Subcutaneous abdominal adipose tissue (tissue), 5 donors: ENCODE results near the gene TEAD2.
"Not testable (repeated sequence)": the region's sequence is repeated elsewhere in the genome, so short reads cannot be mapped to it uniquely, and the experiment has no call there.

Experiments
- H3K27ac ChIP-seq: one replicate; pipeline ENCODE4 v1.7.0; 2013; ENCODE audit warnings: low read depth, mild to moderate bottlenecking, inconsistent platforms, low read length, moderate library complexity
- H3K27me3 ChIP-seq, 5 donors: one replicate each; pipeline ENCODE4 v1.7.0; 2013; ENCODE audit warnings: low read length in 5 of 5, inconsistent platforms in 1 of 5; ENCODE audit not compliant: control insufficient read depth in 5 of 5, insufficient read depth in 4 of 5
- H3K36me3 ChIP-seq, 5 donors: one replicate each; pipeline ENCODE4 v1.7.0; 2013; ENCODE audit warnings: low read length in 5 of 5; ENCODE audit not compliant: control insufficient read depth in 5 of 5, insufficient read depth in 5 of 5
- H3K4me1 ChIP-seq, 5 donors: one replicate each; pipeline ENCODE4 v1.7.0; 2013; ENCODE audit warnings: low read length in 5 of 5, mild to moderate bottlenecking in 3 of 5, moderate library complexity in 1 of 5; ENCODE audit not compliant: control insufficient read depth in 5 of 5, insufficient read depth in 5 of 5
- H3K4me3 ChIP-seq, 5 donors: one replicate each; pipeline ENCODE4 v1.7.0; 2013; ENCODE audit warnings: low read length in 5 of 5, low read depth in 1 of 5
- H3K9ac ChIP-seq, 5 donors: one replicate each; pipeline ENCODE4 v1.7.0; 2013; ENCODE audit warnings: low read length in 5 of 5, mild to moderate bottlenecking in 4 of 5, moderate library complexity in 3 of 5
- H3K9me3 ChIP-seq, 5 donors: one replicate each; pipeline ENCODE4 v1.7.0; 2013; ENCODE audit warnings: low read length in 5 of 5; ENCODE audit not compliant: control insufficient read depth in 5 of 5
- donor health status: healthy.
- donor health status: healthy.
- donor health status: healthy.
- donor health status: healthy.
- donor health status: healthy.

Gene TEAD2

GRCh38 chr19:49333418-49333805 is 28.8 kb downstream of the TEAD2 start:
- Histone ChIP-seq H3K9ac (peak overlapping the region in 1 of 5 donors; percentile 37), H3K4me3 (no peak overlapping the region), H3K9me3 (no peaks in the 10 kb centered on the region), H3K4me1 (peaks cover 0 to 18% (median 9%) of the 10 kb centered on the region in 5 donors), H3K36me3 (peaks cover 0 to 5% (median 0%) of the 10 kb centered on the region in 5 donors), H3K27me3 (no peaks in the 10 kb centered on the region), H3K27ac (no peak overlapping the region)

- H3K27me3 ChIP-seq, H3K4me3 ChIP-seq, H3K36me3 ChIP-seq, H3K9me3 ChIP-seq, H3K27ac ChIP-seq, H3K9ac ChIP-seq: not testable (repeated sequence)
- peaks cover 0 to 15% (median 6%) of the 10 kb centered on the region in 5 donors for H3K4me1 ChIP-seq
Measured at GRCh38 chr19:49332691-49333417, 29.4 kb downstream of the TEAD2 start.

DNA sequence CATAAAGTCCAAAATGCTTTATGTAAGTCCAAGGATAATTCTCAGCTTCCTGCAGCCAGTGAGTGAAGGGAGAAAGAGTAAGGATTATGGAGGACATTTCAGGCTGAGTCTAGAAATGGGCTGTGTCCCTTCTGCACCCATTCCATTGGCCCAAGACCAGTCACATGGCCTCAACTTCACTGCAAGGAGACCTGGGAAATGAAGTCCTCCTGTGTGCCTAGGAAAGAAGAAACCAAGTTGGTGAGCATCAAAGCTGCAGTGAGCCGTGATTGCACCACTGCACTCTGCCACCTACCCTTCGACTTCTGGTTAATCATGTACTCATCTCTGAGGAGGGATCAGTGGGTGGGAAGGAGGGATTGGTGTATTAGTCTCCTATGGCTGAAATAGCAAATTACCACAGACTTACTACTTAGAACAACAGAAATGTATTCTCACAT is 30.6 kb downstream of the TEAD2 start:
- Histone ChIP-seq H3K27ac (no peak overlapping the region), H3K9me3 (no peaks in the 10 kb centered on the region), H3K9ac (no peak overlapping the region), H3K4me1 (peaks cover 0 to 14% (median 6%) of the 10 kb centered on the region in 5 donors), H3K36me3 (peaks cover 0 to 5% (median 0%) of the 10 kb centered on the region in 5 donors), H3K4me3 (no peak overlapping the region), H3K27me3 (no peaks in the 10 kb centered on the region)

DNA sequence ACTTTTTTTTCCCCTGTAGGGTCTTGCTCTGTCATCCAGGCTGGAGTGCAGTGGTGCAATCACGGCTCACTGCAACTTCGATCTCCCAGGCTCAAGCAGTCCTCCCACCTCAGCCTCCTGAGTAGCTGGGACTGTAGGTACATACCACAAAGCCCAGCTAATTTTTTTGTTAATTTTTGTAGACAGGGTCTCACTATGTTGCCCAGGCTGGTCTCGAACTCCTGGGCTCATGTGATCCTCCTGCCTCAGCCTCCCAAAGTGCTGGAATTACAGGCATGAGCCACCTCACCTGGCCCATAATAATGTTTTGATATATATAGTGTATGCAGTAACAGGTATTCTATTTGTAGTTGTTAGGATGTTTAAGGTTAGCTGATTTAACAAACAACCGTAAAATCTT is 31.0 kb downstream of the TEAD2 start:
- not testable (repeated sequence) for H3K4me3 ChIP-seq, H3K9ac ChIP-seq, H3K27ac ChIP-seq, H3K27me3 ChIP-seq, H3K36me3 ChIP-seq, H3K9me3 ChIP-seq
- H3K4me1 ChIP-seq = peaks cover 0 to 11% (median 6%) of the 10 kb centered on the region in 5 donors

DNA sequence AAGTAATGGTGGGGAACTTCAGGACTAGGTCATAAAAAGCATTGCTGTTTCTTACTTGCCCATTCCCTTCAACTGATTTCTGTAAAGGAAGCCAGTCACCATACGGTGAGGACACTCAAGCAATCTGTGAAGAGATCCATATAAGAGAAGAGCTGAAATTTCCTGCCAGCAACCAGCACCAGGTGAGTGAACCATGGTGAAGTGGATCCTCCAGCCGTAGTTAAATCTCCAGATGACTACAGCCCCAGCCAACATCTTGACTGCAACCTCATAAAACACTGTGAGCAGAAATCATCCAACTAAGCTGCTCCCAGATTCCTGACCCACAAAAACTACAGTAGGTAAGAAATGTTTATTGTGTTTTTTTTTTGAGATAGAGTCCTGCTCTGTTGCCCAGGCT is 33.5 kb downstream of the TEAD2 start:
- Histone ChIP-seq H3K9ac (no peak overlapping the region), H3K27me3 (no peaks in the 10 kb centered on the region), H3K4me3 (no peak overlapping the region), H3K36me3 (peaks cover 0 to 5% (median 0%) of the 10 kb centered on the region in 5 donors), H3K9me3 (no peaks in the 10 kb centered on the region), H3K27ac (no peak overlapping the region), H3K4me1 (peaks cover 0 to 5% (median 4%) of the 10 kb centered on the region in 5 donors)

DNA sequence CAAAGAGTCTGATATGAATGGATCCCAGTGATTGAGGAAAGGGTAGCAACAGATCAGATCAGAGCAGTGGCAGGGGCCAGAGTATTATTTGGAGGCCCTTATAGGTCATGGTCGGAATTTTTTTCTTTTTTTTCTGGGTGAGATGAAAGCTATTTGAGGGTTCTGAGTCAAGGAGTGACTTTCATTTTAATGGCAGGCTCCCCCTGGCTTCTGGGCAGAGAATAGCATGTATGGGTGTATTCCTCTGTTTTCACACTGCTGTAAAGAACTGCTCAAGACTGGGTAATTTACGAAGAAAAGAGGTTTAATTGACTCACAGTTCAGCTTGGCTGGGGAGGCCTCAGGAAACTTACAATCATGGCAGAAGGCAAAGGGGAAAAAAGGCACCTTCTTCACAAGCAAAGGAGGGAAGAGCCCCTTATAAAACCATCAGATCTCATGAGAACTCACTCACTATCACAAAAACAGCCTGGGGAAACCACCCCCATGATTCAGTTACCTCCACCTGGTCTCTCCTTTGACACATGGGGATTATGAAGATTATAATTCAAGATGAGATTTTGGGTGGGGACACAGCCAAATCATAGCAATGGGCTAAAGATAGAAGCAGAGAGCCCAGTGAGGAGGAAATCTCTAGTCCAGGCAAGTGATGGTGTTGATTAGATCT is 34.2 kb downstream of the TEAD2 start:
- no peak overlapping the region for H3K9ac ChIP-seq
- peaks cover 0 to 5% (median 0%) of the 10 kb centered on the region in 5 donors for H3K9me3 ChIP-seq
- peaks cover 0 to 5% (median 0%) of the 10 kb centered on the region in 5 donors for H3K36me3 ChIP-seq
- no peak overlapping the region for H3K4me3 ChIP-seq
- no peaks in the 10 kb centered on the region for H3K4me1 ChIP-seq
- no peak overlapping the region for H3K27ac ChIP-seq
- no peaks in the 10 kb centered on the region for H3K27me3 ChIP-seq

DNA sequence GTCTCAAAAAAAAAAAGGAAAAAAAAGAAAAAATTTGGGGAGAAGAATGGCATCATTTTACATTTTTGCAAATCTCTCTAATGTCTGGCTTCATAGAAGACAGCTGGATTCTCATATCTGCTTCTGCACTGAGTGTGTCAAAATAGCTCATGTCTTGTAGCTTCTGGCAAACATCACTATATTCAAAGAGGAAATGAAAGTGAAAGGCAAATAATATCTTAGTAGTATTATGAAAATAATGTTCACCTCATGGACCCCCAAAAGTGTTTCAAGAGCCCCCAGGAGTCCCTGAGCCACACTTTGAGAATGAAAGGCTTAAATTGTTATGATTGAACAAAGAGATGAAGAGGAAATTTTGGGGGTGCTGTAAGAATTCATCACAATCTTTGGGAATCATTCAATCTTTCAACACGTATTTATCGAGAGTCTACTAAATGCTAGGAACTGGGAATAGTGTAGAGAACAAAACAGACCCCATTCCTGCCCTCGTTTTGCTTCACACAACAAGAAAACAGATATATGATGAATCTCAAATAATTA is 36.0 kb downstream of the TEAD2 start:
- H3K36me3 ChIP-seq = peaks cover 0 to 5% (median 0%) of the 10 kb centered on the region in 5 donors
- no peaks in the 10 kb centered on the region for H3K27me3 ChIP-seq
- peaks cover 0 to 9% (median 0%) of the 10 kb centered on the region in 5 donors for H3K9me3 ChIP-seq
- H3K9ac ChIP-seq = no peak overlapping the region
- H3K27ac ChIP-seq = no peak overlapping the region
- H3K4me3 ChIP-seq = no peak overlapping the region
- no peaks in the 10 kb centered on the region for H3K4me1 ChIP-seq

GRCh38 chr19:49325756-49326155 is 36.5 kb downstream of the TEAD2 start:
- H3K9me3 ChIP-seq, H3K36me3 ChIP-seq, H3K4me3 ChIP-seq, H3K27ac ChIP-seq, H3K4me1 ChIP-seq, H3K27me3 ChIP-seq, H3K9ac ChIP-seq: not testable (repeated sequence)

DNA sequence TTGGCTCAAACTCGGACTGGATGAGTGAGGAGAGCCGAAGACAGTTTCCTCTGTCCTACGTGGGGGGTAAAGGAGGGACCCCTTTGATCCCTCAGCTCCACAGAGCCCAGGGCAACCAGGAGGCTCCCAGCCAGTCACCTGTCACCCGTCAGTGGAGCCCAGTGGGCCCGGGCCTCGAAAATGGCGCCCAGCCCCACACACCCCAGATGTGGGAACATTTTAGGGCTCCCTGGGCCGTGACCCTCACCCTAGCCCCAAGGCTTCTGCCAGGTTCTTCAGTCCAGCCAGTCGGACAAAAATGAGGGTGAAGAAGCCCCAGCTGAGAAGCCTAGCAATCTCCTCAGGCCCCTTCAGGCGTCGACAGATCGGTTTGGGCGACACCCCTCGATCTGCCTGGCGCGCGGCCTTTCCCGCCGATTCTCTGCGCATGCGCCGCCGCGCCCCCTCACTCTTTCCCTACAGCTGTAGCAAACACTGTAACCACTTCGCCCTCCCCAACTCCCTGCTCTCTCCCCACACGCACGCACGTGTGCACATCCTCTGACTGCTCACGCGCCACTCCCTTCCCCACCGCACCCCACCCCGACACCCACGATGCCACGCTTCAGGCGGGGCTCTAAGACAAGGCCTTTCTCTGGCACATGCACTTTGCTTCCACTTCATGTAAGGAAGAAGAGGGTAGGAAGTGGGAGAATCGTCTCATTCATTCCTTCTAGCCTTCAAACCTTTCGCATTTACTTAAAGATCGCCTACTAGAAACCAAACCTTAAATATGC is 37.2 kb downstream of the TEAD2 start, which contains the start of gene SLC6A16:
TSS of gene SLC6A16 (minus strand) at position 391 of the 776 bp plus-strand sequence. CDS start 13,844 bp downstream, outside the sequence.
- peaks cover 0 to under 1% (median 0%) of the 10 kb centered on the region in 5 donors for H3K36me3 ChIP-seq
- H3K27me3 ChIP-seq = no peaks in the 10 kb centered on the region
- no peak within 1 kb of the TSS for H3K9ac ChIP-seq
- no peaks in the 10 kb centered on the region for H3K4me1 ChIP-seq
- peaks cover 0 to 11% (median 0%) of the 10 kb centered on the region in 5 donors for H3K9me3 ChIP-seq
- H3K27ac ChIP-seq = no peak within 1 kb of the TSS
- no peak within 1 kb of the TSS for H3K4me3 ChIP-seq
